ENCODE data around the gene DIPK1B.

- TF ChIP-seq CTCF (IDR thresholded peaks at IDR 0.05; ENCODE audit: insufficient read depth, low read depth, low read length) (no peak), EZH2 (IDR thresholded peaks at IDR 0.05; ENCODE audit: insufficient read depth, low read length) (no peak)
These were observed 15.9 kb upstream of the DIPK1B start for GRCh38 chr9:136696502-136696901.

Measured in astrocyte (in vitro differentiated cells and primary cell).